Transverse colon (tissue), 4 donors: ENCODE results near the gene IDH3B. TPM values are rescaled to one million over a fixed set of nuclear protein-coding genes. Genes with fewer than 3 reads are reported as not detected.

ENCODE experiments used
- DNase-seq: peaks from one replicate; pipeline ENCODE4 v3.0.0-alpha.2; 2019
- H3K27ac ChIP-seq, 4 donors: fragments of 200-600 bp; sonication (generic); 2 replicates each; pipeline ENCODE4 v1.5.1; 2016 to 2018; ENCODE audit warnings: inconsistent platforms in 4 of 4
- H3K27me3 ChIP-seq: fragments of 200-600 bp; sonication (generic); 2 replicates; pipeline ENCODE4 v1.5.1; 2017; ENCODE audit warnings: inconsistent platforms
- H3K36me3 ChIP-seq, 4 donors: fragments of 200-600 bp; sonication (generic); 2 replicates each; pipeline ENCODE4 v1.5.1; 2017 to 2019; ENCODE audit warnings: inconsistent platforms in 4 of 4
- H3K4me1 ChIP-seq, 4 donors: fragments of 200-600 bp; sonication (generic); 2 replicates each; pipeline ENCODE4 v1.5.1; 2017 to 2020; ENCODE audit warnings: inconsistent platforms in 4 of 4
- H3K4me3 ChIP-seq, 4 donors: fragments of 200-600 bp; sonication (generic); 1 replicate in 1 of 4; 2 replicates in 3 of 4; pipeline versions ENCODE4 v1.5.1 to v1.6.1; 2017 to 2019; ENCODE audit warnings: inconsistent platforms in 4 of 4
- H3K9me3 ChIP-seq, 2 donors: fragments of 200-600 bp; sonication (generic); 2 replicates each; pipeline ENCODE4 v1.5.1; 2017 to 2019; ENCODE audit warnings: inconsistent platforms in 2 of 2
- EP300 ChIP-seq: sonication (generic); formaldehyde crosslinking; IDR thresholded peaks from one replicate; pipeline ENCODE4 v1.6.1; 2017; ENCODE audit warnings: antibody characterized with exemption, low read depth
- POLR2A ChIP-seq: fragments of 450-650 bp; IDR thresholded peaks from one replicate; pipeline ENCODE4 v1.6.1; 2016; ENCODE audit warnings: antibody characterized with exemption, mild to moderate bottlenecking, moderate library complexity
- POLR2AphosphoS5 ChIP-seq, 3 donors: sonication (generic); formaldehyde crosslinking; IDR thresholded peaks; one replicate each; pipeline ENCODE4 v1.6.1; 2016; ENCODE audit warnings: antibody characterized with exemption in 3 of 3
- WGBS, 2 donors: methylation state at CpG; one replicate each; pipeline ENCODE4 v1.1.5; 2018; ENCODE audit warnings: low coverage in 1 of 2; 5-methylcytosine and 5-hydroxymethylcytosine counted together
- in situ Hi-C, 4 donors: fragments of 200-750 bp; cut with MboI; loops; one replicate each; pipeline versions ENCODE4 v1.15.0 to v1.15.1; 2017; ENCODE audit warnings: low sequenced_read_pairs in 3 of 4, low pct_ligation_motif_present in 1 of 4, low pct_unique_long_range_greater_than_20kb in 1 of 4
- intact Hi-C: fragments of 100-400 bp; cut with DNase I; formaldehyde crosslinking; loops from one replicate; pipeline ENCODE4 v1.15.1; 2023; ENCODE audit warnings: low total_unique reads
- total RNA-seq, 4 donors: library from RNA; depleted of rRNA; stranded (reverse); fragments of >200 nt; gene quantifications; one replicate each; pipeline ENCODE4 v1.1.0, GENCODE V29; 2016
- TF ChIP-seq, protein P1 (sequence below), 5 experiments: fragments of 200-600 bp in 3 of 5; fragments of 450-650 bp in 2 of 5; sonication (generic) in 3 of 5; IDR thresholded peaks; 1 replicate in 2 of 5; 2 replicates in 3 of 5; pipeline ENCODE4 v1.5.1; 2016 to 2017; ENCODE audit warnings: antibody characterized with exemption in 5 of 5, inconsistent platforms in 3 of 5, mild to moderate bottlenecking in 2 of 5, moderate library complexity in 1 of 5

The IDH3B gene
- total RNA-seq, result 100 to 1,000 TPM in 2 of 4 donors, 10 to 100 TPM in 2; 71.8 to 152 (median 106) TPM

DNA sequence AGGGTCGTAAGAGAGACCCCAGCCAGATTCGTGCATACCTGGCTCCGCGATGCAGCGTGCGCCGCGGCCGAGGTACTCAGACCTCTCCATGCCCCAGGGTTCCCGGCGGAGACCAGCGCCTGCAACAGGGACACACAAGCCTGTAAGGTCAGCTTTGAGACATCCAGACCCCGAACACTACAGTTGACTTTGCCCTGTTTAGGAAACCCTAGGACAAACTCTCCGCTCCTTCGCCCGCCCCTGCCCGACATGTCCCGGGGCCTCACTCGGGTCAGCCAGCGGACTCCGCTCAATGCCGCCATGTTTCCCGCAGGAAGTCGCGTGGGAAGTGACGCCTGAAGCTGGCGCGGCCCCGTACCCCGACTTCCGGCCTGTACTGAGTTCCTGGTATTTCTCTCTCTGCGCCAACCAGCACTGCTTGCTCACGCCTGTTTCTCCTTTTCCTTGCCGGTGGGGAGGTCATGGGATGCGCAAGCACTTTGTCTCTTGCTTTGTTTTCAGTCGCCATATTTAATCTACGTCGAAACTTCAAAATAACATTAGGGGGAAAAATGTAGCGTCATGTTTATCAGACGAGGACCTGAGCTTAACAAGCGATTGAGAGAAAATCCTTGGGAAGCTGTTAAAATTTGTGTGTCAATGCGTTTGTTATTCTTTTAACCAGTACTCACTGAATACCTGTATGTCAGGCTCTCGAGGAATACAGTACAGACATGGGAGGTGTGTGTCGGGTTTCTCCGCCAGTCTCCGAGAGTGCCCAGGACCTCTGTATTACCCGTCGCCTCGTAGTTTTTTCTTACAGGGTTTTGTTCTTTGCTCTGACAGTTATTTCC lies at the start of gene IDH3B:
IDH3B (minus strand) TSS at position 330 of the 833 bp plus-strand sequence; CDS start at position 302, 28 bp downstream.
- Histone ChIP-seq H3K36me3 (peaks cover 0 to 17% (median 8%) of the 10 kb centered on the region in 4 donors), H3K4me1 (peaks cover 6 to 17% (median 11%) of the 10 kb centered on the region in 4 donors), H3K27ac (peak within 1 kb of the TSS; percentile 75 to 89 (median 87)), H3K4me3 (peak within 1 kb of the TSS; percentile 72 to 95 (median 86)), H3K27me3 (no peaks in the 10 kb centered on the region), H3K9me3 (no peaks in the 10 kb centered on the region)
- peak; percentile 94 for DNase-seq
- WGBS, 2 donors, result 9 to 10% methylated on average over 13 to 49 of the region's 49 CpGs
- intact Hi-C loops, result no loop called here
- TF ChIP-seq POLR2AphosphoS5 (IDR thresholded peaks at IDR 0.05) (peak; percentile 92 to 95 (median 92)), POLR2A (peak; percentile 88), EP300 (no peak)
- in situ Hi-C loops, result no loop called here

DNA sequence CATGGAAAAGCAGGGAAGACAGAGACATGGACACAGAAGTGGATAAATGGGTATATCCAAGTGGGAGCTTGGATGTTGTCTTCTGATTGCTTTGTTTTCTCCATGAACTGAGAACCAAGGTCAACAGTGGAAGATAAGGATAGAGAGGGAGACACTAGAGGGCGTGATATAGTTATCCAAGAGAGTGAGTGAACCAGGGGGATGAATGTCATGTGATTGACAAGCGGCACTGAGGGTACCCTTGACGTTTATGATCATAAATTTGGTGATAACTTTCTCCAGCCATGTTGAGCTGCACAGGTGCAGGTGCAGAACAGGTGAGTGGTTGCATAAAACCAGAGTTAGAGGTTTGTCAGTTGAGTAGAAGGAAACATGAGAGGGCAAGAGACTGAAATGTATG lies 49.3 kb upstream of the IDH3B start:
- no peak for DNase-seq
- WGBS, 2 donors, result 12 to 17% methylated on average over 3 of the region's 3 CpGs
- H3K27ac ChIP-seq, result no peak overlapping the region
- H3K4me3 ChIP-seq, result no peak overlapping the region
- in situ Hi-C loops (no loop called here), intact Hi-C loops (no loop called here)
- H3K36me3 ChIP-seq, result no peaks in the 10 kb centered on the region
- peaks cover 0 to 10% of the 10 kb centered on the region in 2 donors for H3K9me3 ChIP-seq
- no peak for TF ChIP-seq POLR2AphosphoS5 (IDR thresholded peaks at IDR 0.05)
- TF ChIP-seq POLR2A, result no peak
- TF ChIP-seq, protein P1, sequence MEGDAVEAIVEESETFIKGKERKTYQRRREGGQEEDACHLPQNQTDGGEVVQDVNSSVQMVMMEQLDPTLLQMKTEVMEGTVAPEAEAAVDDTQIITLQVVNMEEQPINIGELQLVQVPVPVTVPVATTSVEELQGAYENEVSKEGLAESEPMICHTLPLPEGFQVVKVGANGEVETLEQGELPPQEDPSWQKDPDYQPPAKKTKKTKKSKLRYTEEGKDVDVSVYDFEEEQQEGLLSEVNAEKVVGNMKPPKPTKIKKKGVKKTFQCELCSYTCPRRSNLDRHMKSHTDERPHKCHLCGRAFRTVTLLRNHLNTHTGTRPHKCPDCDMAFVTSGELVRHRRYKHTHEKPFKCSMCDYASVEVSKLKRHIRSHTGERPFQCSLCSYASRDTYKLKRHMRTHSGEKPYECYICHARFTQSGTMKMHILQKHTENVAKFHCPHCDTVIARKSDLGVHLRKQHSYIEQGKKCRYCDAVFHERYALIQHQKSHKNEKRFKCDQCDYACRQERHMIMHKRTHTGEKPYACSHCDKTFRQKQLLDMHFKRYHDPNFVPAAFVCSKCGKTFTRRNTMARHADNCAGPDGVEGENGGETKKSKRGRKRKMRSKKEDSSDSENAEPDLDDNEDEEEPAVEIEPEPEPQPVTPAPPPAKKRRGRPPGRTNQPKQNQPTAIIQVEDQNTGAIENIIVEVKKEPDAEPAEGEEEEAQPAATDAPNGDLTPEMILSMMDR (IDR thresholded peaks at IDR 0.05), result peak in 2 of 5 experiments; percentile 17 to 29
- H3K4me1 ChIP-seq, result no peaks in the 10 kb centered on the region
- H3K27me3 ChIP-seq, result peaks cover 12% of the 10 kb centered on the region

DNA sequence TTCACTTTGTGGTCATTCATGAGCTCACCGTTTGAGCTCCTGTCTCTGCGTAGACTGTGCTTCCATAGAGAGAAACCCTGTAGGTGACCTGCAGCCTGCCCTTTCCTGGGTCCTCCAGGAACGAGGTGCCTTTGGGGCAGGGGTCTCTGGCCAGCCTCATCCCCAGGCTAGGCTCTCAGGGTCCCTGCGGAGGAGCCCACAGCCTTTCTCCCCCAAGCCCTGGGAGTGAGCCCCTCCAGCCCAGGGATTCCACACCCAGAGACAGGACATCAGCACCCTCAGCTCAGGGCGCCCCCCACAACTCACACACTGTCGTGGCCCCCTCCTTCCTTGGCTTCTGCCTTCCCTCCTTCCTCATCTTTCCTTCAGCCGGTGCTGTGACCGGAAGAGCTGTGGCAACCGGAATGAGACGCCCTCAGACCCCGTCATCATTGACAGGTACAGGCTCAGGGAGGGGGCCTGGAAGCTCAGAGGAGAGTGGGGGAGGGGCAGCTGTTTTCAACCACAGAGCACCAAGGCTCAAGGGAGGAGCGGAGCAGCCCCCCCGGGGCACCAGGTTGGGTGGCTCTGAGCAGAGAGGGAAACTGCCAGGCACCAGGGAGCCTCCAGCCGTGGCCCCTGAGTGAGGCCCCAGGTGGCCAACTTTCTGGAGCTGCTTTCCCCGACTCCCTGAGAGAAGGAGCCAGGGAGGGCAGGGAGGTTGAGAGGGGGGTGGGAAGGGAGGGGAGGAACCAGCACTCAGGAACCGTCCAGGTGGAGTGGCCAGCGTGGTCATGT lies 45.4 kb upstream of the IDH3B start:
- Histone ChIP-seq H3K4me3 (no peak overlapping the region), H3K9me3 (no peaks in the 10 kb centered on the region), H3K4me1 (no peaks in the 10 kb centered on the region), H3K27ac (no peak overlapping the region), H3K27me3 (peaks cover 15% of the 10 kb centered on the region), H3K36me3 (no peaks in the 10 kb centered on the region)
- WGBS, 2 donors, result 33 to 62% methylated on average over 3 to 17 of the region's 17 CpGs
- no peak for DNase-seq
- in situ Hi-C loops (no loop called here), intact Hi-C loops (no loop called here)
- TF ChIP-seq POLR2A (no peak), POLR2AphosphoS5 (IDR thresholded peaks at IDR 0.05) (no peak), EP300 (no peak)
- TF ChIP-seq, protein P1 (IDR thresholded peaks at IDR 0.05), result no peak

DNA sequence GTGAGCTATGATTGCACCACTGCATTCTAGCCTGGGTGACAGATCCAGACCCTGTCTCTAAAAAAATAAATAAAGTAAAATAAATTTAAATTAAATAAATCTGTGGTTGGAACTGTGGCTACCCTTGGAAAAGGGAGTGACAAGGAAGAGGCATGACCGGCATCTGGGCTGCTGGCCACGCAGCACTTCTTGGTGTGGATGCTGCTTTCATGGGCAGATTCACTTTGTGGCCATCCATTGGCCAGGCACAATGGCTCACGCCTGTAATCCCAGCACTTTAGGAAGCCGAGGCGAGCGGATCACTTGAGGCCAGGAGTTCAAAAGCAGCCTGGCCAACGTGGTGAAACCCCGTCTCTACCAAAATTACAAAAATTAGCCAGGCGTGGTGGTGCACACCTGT lies 44.6 kb upstream of the IDH3B start:
- Histone ChIP-seq H3K4me3 (no peak overlapping the region), H3K36me3 (no peaks in the 10 kb centered on the region), H3K27me3 (peaks cover 15% of the 10 kb centered on the region), H3K9me3 (no peaks in the 10 kb centered on the region), H3K27ac (no peak overlapping the region), H3K4me1 (no peaks in the 10 kb centered on the region)
- intact Hi-C loops (no loop called here), in situ Hi-C loops (no loop called here)
- 73% methylated on average over 9 of the region's 9 CpGs; no CpG with 5 or more reads in 1 of the 2 donors for WGBS, 2 donors
- DNase-seq, result no peak
- TF ChIP-seq POLR2AphosphoS5 (IDR thresholded peaks at IDR 0.05), result no peak

DNA sequence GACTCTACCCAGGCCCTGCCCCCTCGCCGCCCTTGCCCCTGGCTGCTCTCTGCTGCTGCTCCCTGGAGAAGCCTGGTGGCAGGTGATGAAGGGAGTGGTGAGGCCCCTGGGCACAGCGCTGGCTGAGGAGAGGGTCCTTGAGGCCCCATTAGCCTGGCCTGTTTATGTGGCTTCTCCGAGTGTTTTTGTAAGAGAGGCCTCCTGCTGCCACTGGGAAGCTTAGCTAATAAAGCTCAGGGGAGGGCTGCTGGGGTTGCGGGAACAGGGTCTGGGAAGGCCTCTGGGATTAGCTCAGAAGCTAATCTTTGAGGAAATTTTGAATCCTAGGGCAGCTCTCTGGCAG lies 44.0 kb upstream of the IDH3B start:
- intact Hi-C loops, result no loop called here
- in situ Hi-C loops, result no loop called here
- Histone ChIP-seq H3K27me3 (peaks cover 15% of the 10 kb centered on the region), H3K27ac (no peak overlapping the region), H3K9me3 (no peaks in the 10 kb centered on the region), H3K4me1 (no peaks in the 10 kb centered on the region), H3K4me3 (no peak overlapping the region), H3K36me3 (no peaks in the 10 kb centered on the region)
- 80 to 92% methylated on average over 2 to 5 of the region's 5 CpGs for WGBS, 2 donors
- TF ChIP-seq POLR2AphosphoS5 (IDR thresholded peaks at IDR 0.05) (no peak), EP300 (no peak), POLR2A (no peak)
- TF ChIP-seq, protein P1 (IDR thresholded peaks at IDR 0.05), result no peak
- no peak for DNase-seq
